Esophagus squamous epithelium (tissue), 4 donors: ENCODE measurements around the gene PLA2G15.

Source experiments
- CTCF ChIP-seq, 6 experiments: fragments of 450-650 bp in 4 of 6; fragments of 200-600 bp in 2 of 6; sonication (generic) in 2 of 6; IDR thresholded peaks; one replicate each; pipeline ENCODE4 v1.5.1; 2016 to 2019; ENCODE audit warnings: antibody characterized with exemption in 6 of 6, mild to moderate bottlenecking in 4 of 6, moderate library complexity in 4 of 6
- POLR2A ChIP-seq, 4 donors: fragments of 450-650 bp; IDR thresholded peaks; one replicate each; pipeline ENCODE4 v1.6.1; 2017; ENCODE audit warnings: antibody characterized with exemption in 4 of 4, mild to moderate bottlenecking in 4 of 4, moderate library complexity in 3 of 4

- TF ChIP-seq CTCF (IDR thresholded peaks at IDR 0.05) (no peak), POLR2A (IDR thresholded peaks at IDR 0.05) (no peak)
Measured at GRCh38 chr16:68255712-68256111, 10.5 kb downstream of the PLA2G15 start.
